A673 (cell line): ENCODE results near the gene ZFAND4. TPM values are rescaled to one million over a fixed set of nuclear protein-coding genes. Genes with fewer than 3 reads are reported as not detected.

Experiments used
- BruUV-seq: library from RNA; stranded (reverse); fragments of 400-500 nt; replicated peaks from 2 replicates; lab custom pipeline; 2021; lab: Mats Ljungman, UMichigan
- CTCF ChIA-PET: fragments of 300-600 bp; sonication (Branson Sonifier 250); formaldehyde crosslinking; loops from one replicate; lab custom pipeline; 2022; ENCODE audit warnings: antibody characterized with exemption; lab: Charles Lee
- POLR2A ChIA-PET: fragments of 300-600 bp; sonication (Branson Sonifier 250); formaldehyde crosslinking; loops from one replicate; lab custom pipeline; 2022; ENCODE audit warnings: antibody characterized with exemption; ENCODE audit not compliant: low non-redundant PET; lab: Charles Lee
- DNase-seq: peaks from one replicate; pipeline ENCODE4 v3.0.0-alpha.2; 2015; ENCODE audit warnings: low spot score
- H3K27ac ChIP-seq: fragments of 200-600 bp; sonication (generic); 2 replicates; pipeline ENCODE4 v1.5.1; 2016; ENCODE audit warnings: mixed run types, low read depth, mild to moderate bottlenecking, mixed read lengths, antibody characterized with exemption, low read length; ENCODE audit not compliant: poor library complexity, severe bottlenecking
- H3K27me3 ChIP-seq: fragments of 200-600 bp; sonication (generic); replicated peaks from 2 replicates; pipeline ENCODE4 v1.6.1; 2017; ENCODE audit warnings: mixed run types, low read depth, mild to moderate bottlenecking, mixed read lengths, antibody characterized with exemption, low read length; ENCODE audit not compliant: insufficient read depth, poor library complexity
- H3K36me3 ChIP-seq: fragments of 200-600 bp; sonication (generic); 2 replicates; pipeline ENCODE4 v1.6.1; 2016; ENCODE audit warnings: mixed run types, mild to moderate bottlenecking, mixed read lengths, antibody characterized with exemption, low read length; ENCODE audit not compliant: insufficient read depth, poor library complexity, severe bottlenecking
- H3K4me1 ChIP-seq: fragments of 200-600 bp; sonication (generic); 2 replicates; pipeline ENCODE4 v1.6.1; 2017; ENCODE audit warnings: mixed run types, mild to moderate bottlenecking, mixed read lengths, antibody characterized with exemption, low read length; ENCODE audit not compliant: insufficient read depth, poor library complexity, severe bottlenecking
- H3K4me3 ChIP-seq: fragments of 200-600 bp; sonication (generic); 2 replicates; pipeline ENCODE4 v1.5.1; 2016; ENCODE audit warnings: low read depth, mixed run types, mild to moderate bottlenecking, mixed read lengths, low read length; ENCODE audit not compliant: poor library complexity, severe bottlenecking
- H3K9me3 ChIP-seq: fragments of 200-600 bp; sonication (generic); 2 replicates; pipeline ENCODE4 v1.6.1; 2016; ENCODE audit warnings: mixed run types, low read depth, mild to moderate bottlenecking, mixed read lengths, antibody characterized with exemption, low read length; ENCODE audit not compliant: poor library complexity, severe bottlenecking
- EZH2 ChIP-seq: fragments of 200-600 bp; sonication (generic); IDR thresholded peaks from 2 replicates; pipeline ENCODE4 v1.6.1; 2017; ENCODE audit warnings: borderline replicate concordance, low read depth, mild to moderate bottlenecking, mixed read lengths, antibody characterized with exemption, low read length; ENCODE audit not compliant: poor library complexity, severe bottlenecking
- intact Hi-C: fragments of 100-400 bp; cut with micrococcal nuclease; formaldehyde crosslinking; loops from one replicate; pipeline ENCODE4 v1.10.0; 2022; ENCODE audit not compliant: unreplicated experiment
- total RNA-seq: library from RNA; stranded (reverse); gene quantifications from 2 replicates; pipeline ENCODE4 v1.2.3, GENCODE V29; 2021
- TF ChIP-seq, protein P1 (sequence below): fragments of 300-800, 200-600 bp; sonication (generic); conservative IDR thresholded peaks from 2 replicates; pipeline ENCODE4 v1.5.1; 2017; ENCODE audit warnings: low read depth, mild to moderate bottlenecking, antibody characterized with exemption, low read length, moderate library complexity, mixed read lengths

The ZFAND4 gene
- total RNA-seq, 1 experiment from 2014 or later = 9.2 TPM

DNA sequence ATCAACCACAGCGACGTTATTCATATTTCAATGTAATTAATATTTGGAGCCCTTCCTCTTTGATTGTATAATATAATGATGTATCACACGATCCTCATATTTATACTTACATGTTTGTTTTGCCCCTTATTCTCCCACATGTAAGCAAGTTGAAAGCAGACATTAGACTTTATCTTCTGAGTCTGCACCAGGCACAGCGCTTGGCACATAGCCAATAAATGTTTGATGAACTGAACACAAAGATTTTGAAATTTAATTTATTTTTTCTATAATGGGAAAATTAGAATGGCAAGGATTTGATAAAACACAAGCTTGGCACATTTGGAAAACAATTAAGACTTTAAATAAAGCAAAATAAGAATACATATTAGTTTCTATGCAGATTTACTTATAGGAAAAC lies 31.6 kb downstream of the ZFAND4 start:
- no peaks in the 10 kb centered on the region for H3K9me3 ChIP-seq
- ChIA-PET CTCF (no interaction called here), POLR2A (no interaction called here)
- H3K36me3 ChIP-seq = no peaks in the 10 kb centered on the region
- intact Hi-C loops = no loop called here
- no peak for TF ChIP-seq EZH2
- no TSS peak for BruUV-seq
- H3K4me1 ChIP-seq = no peaks in the 10 kb centered on the region
- H3K27me3 ChIP-seq = no peaks in the 10 kb centered on the region
- DNase-seq = no peak
- H3K4me3 ChIP-seq = no peak overlapping the region
- no peak overlapping the region for H3K27ac ChIP-seq

GRCh38 chr10:45640049-45640448 lies 32.5 kb downstream of the ZFAND4 start:
- Histone ChIP-seq H3K4me1 (no peaks in the 10 kb centered on the region), H3K4me3 (no peak overlapping the region), H3K27me3 (no peaks in the 10 kb centered on the region), H3K9me3 (no peaks in the 10 kb centered on the region), H3K36me3 (no peaks in the 10 kb centered on the region), H3K27ac (no peak overlapping the region)
- DNase-seq = no peak
- BruUV-seq = no TSS peak
- POLR2A ChIA-PET = interaction anchor here (1.2 kb wide), 1 partner anchor 17 kb away, joined by 14 read pairs; no protein-coding TSS in a partner anchor
- CTCF ChIA-PET = no interaction called here
- no peak for TF ChIP-seq EZH2
- TF ChIP-seq, protein P1, sequence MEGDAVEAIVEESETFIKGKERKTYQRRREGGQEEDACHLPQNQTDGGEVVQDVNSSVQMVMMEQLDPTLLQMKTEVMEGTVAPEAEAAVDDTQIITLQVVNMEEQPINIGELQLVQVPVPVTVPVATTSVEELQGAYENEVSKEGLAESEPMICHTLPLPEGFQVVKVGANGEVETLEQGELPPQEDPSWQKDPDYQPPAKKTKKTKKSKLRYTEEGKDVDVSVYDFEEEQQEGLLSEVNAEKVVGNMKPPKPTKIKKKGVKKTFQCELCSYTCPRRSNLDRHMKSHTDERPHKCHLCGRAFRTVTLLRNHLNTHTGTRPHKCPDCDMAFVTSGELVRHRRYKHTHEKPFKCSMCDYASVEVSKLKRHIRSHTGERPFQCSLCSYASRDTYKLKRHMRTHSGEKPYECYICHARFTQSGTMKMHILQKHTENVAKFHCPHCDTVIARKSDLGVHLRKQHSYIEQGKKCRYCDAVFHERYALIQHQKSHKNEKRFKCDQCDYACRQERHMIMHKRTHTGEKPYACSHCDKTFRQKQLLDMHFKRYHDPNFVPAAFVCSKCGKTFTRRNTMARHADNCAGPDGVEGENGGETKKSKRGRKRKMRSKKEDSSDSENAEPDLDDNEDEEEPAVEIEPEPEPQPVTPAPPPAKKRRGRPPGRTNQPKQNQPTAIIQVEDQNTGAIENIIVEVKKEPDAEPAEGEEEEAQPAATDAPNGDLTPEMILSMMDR = no peak
- intact Hi-C loops = no loop called here

- no peaks in the 10 kb centered on the region for H3K9me3 ChIP-seq
- TF ChIP-seq, protein P1 = no peak
- no peak for TF ChIP-seq EZH2
- POLR2A ChIA-PET = no interaction called here
- no peak overlapping the region for H3K4me3 ChIP-seq
- CTCF ChIA-PET = no interaction called here
- no peaks in the 10 kb centered on the region for H3K4me1 ChIP-seq
- DNase-seq = no peak
- no TSS peak for BruUV-seq
- H3K27me3 ChIP-seq = no peaks in the 10 kb centered on the region
- intact Hi-C loops = no loop called here
- H3K36me3 ChIP-seq = no peaks in the 10 kb centered on the region
- H3K27ac ChIP-seq = no peak overlapping the region
These were observed 45.0 kb downstream of the ZFAND4 start for GRCh38 chr10:45627412-45628048.

DNA sequence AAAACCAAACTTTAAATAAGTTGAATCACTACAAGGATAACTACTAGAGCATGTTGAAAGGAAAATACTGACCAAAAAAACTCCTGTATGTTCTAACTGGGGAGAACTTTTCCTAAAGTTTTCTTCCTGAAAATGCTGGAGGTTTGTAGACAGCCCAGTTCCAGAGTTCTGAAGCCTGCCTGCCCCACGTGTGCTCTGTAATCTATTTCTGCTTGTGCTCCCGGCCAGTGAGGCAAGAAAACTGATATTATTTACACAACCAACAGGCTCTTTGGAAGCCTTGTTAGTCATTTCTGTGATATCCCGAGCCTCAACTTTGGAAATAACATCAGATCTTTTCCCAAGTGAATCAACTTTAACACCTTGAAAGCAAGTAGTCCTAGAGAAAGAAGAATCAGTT lies 46.7 kb downstream of the ZFAND4 start:
- no peaks in the 10 kb centered on the region for H3K36me3 ChIP-seq
- no peaks in the 10 kb centered on the region for H3K27me3 ChIP-seq
- no peaks in the 10 kb centered on the region for H3K9me3 ChIP-seq
- intact Hi-C loops = no loop called here
- ChIA-PET POLR2A (no interaction called here), CTCF (no interaction called here)
- no peak overlapping the region for H3K4me3 ChIP-seq
- no peak overlapping the region for H3K27ac ChIP-seq
- BruUV-seq = no TSS peak
- DNase-seq = no peak
- no peak for TF ChIP-seq EZH2
- TF ChIP-seq, protein P1 = no peak
- no peaks in the 10 kb centered on the region for H3K4me1 ChIP-seq
